GM19025 (cell line): Measurements from ENCODE around the gene CD6.

Source experiments
- ATAC-seq: cut with Tn5 transposase; IDR thresholded peaks from one replicate; pipeline ENCODE4 v1.9.1; 2021; ENCODE audit warnings: mild to moderate bottlenecking, low read depth, moderate library complexity; ENCODE audit not compliant: unreplicated experiment

The CD6 gene

DNA sequence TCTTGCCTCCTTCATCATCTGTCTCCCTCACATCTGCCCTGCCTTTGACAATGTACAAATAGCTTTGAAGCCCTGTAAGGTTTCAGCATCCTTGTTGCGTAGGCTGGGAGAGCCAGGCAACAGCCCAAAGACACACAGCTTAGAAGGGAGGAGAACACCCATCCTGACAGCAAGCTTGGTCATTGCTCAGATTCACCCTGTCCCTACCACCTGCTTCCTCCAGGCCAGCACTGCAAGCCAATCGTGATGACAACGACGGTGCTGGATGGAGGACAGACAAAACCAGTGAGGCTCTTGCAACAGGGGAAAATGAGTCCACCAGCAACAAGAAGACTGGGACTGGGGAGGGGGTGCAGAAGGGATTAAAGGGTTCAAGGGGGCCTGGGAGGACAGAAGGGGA lies 97.9 kb downstream of the CD6 start:
- ATAC-seq = no peak
